ENCODE measurements around the gene LCA5L.

DNA sequence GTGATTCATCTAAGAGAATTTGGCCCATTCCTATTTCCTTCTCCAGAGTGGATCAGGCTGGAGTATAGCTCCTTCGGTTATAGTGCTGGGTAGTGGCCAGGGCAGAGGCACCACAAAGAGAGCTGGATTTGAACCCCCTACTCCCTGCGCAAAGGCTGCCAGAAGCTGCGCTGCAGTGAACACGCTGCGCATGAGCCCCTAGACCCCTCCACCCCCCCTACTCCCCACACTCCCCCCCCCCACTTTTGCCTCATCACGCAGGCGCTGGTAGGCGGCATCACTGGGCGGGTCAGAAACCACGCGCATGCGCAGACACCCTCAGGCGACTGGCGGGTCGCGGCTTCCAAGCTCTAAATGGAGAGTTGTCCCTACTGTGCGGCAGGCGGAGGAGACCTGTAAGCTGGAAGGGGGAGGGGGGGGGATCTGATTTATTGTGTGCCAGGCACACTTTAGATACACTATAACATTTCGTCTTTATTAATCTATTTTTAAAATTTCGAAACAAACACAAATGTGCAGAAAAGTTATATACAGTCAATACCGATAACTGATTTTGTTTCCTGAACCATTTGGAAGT lies 58.0 kb downstream of the LCA5L start:
- TF ChIP-seq CTCF (IDR thresholded peaks at IDR 0.05) = no peak
- peak in 1 of 2 donors; percentile 63 for TF ChIP-seq POLR2A (IDR thresholded peaks at IDR 0.05)

Data from adrenal gland (tissue), 5 donors.